ENCODE measurements around the gene ARHGAP22.

ARHGAP22 gene

GRCh38 chr10:48458662-48459048, 146.2 kb downstream of the ARHGAP22 start:
- DNase-seq (ENCODE audit: low read depth in 1 of 2, low spot score in 1 of 2): no peak
- TF ChIP-seq CTCF (IDR thresholded peaks at IDR 0.05; ENCODE audit: insufficient read depth, low read length) (no peak), SPI1 (IDR thresholded peaks at IDR 0.05; ENCODE audit: borderline replicate concordance, low read depth) (no peak)
- Histone ChIP-seq H3K4me3 (replicated peaks; ENCODE audit: insufficient read depth, low read length) (no peak overlapping the region), H3K27me3 (ENCODE audit: insufficient read depth, poor library complexity, severe bottlenecking) (no peaks in the 10 kb centered on the region), H3K27ac (replicated peaks) (no peak overlapping the region)

- Histone ChIP-seq H3K27me3 (ENCODE audit: insufficient read depth, poor library complexity, severe bottlenecking) (no peaks in the 10 kb centered on the region), H3K27ac (replicated peaks) (no peak overlapping the region), H3K4me3 (replicated peaks; ENCODE audit: insufficient read depth, low read length) (no peak overlapping the region)
- no peak for TF ChIP-seq SPI1 (IDR thresholded peaks at IDR 0.05; ENCODE audit: borderline replicate concordance, low read depth)
- TF ChIP-seq GABPA (IDR thresholded peaks at IDR 0.05; ENCODE audit: low read depth): no peak
- no peak for TF ChIP-seq POLR2AphosphoS5 (IDR thresholded peaks at IDR 0.05; ENCODE audit: low read depth)
- no peak for TF ChIP-seq REST (IDR thresholded peaks at IDR 0.05; ENCODE audit: insufficient replicate concordance, low read depth)
- no peak for TF ChIP-seq CTCF (IDR thresholded peaks at IDR 0.05; ENCODE audit: insufficient read depth, low read length)
- no peak for DNase-seq (ENCODE audit: low read depth in 1 of 2, low spot score in 1 of 2)
Measured at GRCh38 chr10:48457949-48458661, 146.8 kb downstream of the ARHGAP22 start.

- no peak for TF ChIP-seq CTCF (IDR thresholded peaks at IDR 0.05; ENCODE audit: insufficient read depth, low read length)
- no peak for TF ChIP-seq REST (IDR thresholded peaks at IDR 0.05; ENCODE audit: insufficient replicate concordance, low read depth)
- TF ChIP-seq SPI1 (IDR thresholded peaks at IDR 0.05; ENCODE audit: borderline replicate concordance, low read depth): no peak
- TF ChIP-seq GABPA (IDR thresholded peaks at IDR 0.05; ENCODE audit: low read depth): no peak
- TF ChIP-seq POLR2AphosphoS5 (IDR thresholded peaks at IDR 0.05; ENCODE audit: low read depth): no peak
- Histone ChIP-seq H3K27me3 (ENCODE audit: insufficient read depth, poor library complexity, severe bottlenecking) (no peaks in the 10 kb centered on the region), H3K27ac (replicated peaks) (peak overlapping the region; percentile 63), H3K4me3 (replicated peaks; ENCODE audit: insufficient read depth, low read length) (no peak overlapping the region)
- DNase-seq (ENCODE audit: low read depth in 1 of 2, low spot score in 1 of 2): no peak
Measured at GRCh38 chr10:48456808-48457761, 147.8 kb downstream of the ARHGAP22 start.
